Stimulated activated CD4-positive, alpha-beta T cell treated with anti-CD3 and anti-CD28 coated beads, TNF-alpha, amount 100 ng/mL, for 1 hour (primary cell): ENCODE data around the gene GALNT1.
"Not testable (repeated sequence)": the region's sequence is repeated elsewhere in the genome, so short reads cannot be mapped to it uniquely, and the experiment has no call there.

Experiments
- DNase-seq, 3 donors: peaks; one replicate each; pipeline ENCODE4 v3.0.0-alpha.2; 2020; ENCODE audit warnings: low read depth in 3 of 3, low spot score in 1 of 3

GALNT1 gene

DNA sequence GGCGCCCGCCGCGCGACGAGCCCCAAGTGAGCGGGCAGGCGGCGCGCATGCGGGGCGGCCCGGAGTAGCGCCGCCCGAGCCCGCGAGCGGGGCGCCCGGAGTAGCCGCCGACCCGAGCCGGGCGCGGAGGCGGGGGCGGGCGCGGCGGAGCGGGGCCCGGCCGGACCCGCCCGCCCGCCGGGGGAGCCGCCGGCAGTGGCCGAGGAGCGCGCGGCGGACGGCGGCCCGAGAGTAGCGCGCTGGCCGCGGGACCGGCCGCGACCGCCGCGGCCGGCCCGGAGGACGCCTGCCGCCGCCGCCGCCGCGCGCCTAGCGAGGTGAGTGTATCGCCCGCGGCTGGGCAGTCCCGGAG is at the start of gene GALNT1:
GALNT1 (plus strand) TSS at position 195 of the 352 bp plus-strand sequence. CDS start 72,923 bp downstream, outside the sequence.
- DNase-seq: no peak

DNA sequence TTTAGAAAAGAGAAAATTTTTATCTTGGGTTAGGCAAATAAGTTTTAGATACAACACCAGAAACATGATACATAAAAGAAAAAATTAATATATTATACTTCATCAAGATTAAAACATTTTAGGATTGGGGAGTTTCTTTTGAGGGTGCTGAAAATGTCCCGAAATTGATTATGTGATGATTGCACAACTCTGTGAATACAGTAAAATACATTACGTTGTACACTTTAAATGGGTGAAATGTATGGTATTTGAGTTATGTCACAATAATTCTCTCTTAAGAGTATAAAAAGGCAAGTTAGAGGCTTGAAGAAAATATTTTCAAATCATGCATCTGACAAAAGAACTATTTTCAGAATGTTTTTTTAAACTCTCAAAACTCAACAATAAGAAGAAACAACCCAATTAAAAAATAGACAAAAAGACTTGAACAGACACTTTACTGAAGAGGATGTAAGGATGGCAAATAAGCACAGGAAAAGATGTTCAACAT is 47.6 kb upstream of the GALNT1 start:
- DNase-seq: no peak

DNA sequence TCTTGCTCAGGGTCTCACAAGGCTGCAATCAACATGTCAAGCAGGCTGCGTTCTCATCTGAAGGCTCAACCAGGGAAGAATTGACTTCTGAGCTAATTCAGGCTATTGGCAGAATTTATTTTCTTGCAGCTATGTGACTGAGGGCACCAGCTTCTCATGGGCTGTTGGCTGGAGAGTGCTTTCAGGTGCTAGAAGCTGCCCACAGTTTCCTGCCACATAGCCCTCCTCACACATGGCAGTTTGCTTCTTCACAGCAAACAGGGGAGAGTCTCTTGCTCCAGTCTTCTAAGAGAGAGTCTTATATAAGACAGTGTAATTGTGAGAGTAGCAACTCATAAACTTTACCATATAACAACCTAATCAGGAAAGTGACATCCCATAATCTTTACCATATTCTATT is 46.2 kb upstream of the GALNT1 start:
- DNase-seq: no peak

DNA sequence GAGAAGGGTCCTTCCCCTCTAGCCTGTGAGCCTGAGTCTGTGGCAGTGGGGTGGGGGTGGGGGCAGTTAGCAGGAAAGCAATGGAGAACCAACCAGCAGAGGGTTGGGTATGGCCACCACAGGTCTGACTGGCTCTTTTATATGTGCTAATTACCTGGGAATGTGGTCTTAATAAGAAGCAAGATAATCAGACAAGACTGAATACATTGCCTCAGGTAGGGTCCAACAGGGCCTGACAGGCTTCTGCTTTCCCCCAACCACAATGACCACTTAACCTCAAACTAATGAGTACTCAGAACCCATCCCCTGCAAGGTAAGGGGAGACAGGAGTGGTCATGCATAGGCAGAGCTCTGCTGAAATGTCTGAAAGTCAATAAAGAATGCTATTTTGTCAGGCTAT is 39.2 kb upstream of the GALNT1 start:
- no peak for DNase-seq

DNA sequence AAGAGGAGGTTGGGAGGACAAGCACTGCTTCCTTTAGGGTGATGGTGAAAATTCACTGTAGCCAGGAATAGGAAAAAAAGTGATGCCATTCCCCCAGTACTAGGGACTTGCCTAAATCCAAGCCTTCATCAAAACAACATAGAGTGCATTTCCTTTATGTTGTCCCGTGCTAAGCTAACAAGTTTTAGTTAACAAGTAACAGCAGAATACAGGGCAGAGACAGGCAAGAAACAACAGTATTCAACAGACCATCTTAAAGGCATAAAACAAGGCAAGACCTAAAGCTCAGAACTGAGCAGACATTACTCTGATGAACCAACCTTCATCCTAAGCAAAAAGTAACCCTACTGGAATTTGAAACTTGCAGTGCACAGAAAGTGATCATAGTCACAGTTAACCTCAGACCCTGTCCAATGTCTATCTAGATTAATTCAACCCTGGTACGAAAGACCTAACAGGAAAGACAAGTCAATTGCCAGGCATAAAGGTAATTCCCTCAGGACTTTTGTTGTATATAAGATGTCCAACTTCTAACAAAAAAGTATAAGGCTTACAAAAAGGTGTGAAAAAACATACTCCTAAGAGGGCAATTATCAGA is 34.4 kb upstream of the GALNT1 start:
- no peak for DNase-seq

DNA sequence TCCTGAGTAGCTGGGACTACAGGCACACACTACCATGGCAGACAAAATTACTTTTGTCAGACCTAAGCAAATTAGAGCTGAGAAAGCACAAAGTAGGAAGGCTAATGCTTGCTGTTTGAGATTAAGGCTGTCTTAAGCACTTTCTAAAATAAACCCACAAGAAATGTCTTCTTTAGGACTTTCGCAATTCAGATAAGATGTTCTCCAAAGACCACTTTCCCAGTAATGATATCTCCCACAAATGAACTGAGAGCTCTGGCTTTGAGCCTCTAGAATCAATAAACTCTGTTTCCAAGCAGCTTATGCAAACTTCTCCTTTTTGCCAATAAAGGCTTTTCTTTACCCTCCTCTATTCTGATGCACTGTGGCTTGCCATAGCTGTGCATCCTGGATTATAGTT is 32.0 kb upstream of the GALNT1 start:
- no peak for DNase-seq

DNA sequence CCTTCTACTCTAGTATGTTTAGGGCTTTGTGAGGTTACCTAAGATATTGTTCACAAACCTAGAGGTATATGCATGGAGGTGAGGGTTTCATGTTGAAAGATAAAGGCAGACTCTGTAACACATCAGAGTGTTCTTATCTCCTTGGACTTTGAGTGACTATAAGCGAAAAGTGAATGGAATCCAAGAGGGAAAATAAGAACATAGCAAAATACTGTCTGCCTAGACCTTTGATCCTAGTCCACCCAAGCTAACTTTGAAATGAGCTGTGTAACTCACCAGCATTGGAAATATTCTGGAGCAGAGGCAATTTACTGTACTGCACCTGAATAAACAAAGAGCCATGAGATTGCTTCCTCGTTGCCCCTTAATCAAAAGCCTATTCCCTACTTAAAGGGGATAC is 28.2 kb upstream of the GALNT1 start:
- no peak for DNase-seq

DNA sequence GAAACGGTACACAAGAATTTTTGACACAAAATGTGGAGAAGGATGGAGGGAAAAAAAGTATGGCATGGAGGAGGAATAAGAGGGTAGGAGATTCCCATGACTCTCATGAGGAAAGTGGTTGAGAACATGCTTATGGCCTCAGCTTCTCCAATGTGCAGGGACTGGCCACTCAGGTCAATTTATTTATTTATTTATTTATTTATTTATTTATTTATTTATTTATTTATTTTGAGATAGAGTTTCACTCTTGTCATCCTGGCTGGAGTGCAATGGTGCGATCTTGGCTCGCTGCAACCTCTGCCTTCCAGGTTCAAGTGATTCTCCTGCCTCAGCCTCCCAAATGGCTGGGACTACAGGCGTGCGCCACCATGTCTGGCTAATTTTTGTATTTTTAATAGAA is 26.0 kb upstream of the GALNT1 start:
- DNase-seq: not testable (repeated sequence)

DNA sequence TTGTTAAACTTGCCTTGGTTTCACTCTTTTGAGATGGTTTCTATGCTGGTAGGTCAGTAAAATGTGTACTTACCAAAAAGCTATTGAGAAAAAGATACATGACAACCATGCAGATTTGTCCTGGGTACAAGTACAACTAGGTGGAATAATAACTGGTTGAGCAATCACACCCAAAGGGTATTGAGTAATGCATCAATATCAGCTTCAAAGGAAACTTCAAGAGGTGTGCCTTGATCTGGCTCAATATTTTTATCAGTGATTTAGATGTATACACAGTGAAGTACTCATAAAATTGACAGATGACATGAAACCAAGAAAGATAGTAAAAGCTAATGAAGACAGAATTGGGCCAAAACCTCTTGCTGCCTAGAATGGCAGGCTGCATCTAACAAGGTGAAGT is 21.7 kb upstream of the GALNT1 start:
- DNase-seq: no peak

DNA sequence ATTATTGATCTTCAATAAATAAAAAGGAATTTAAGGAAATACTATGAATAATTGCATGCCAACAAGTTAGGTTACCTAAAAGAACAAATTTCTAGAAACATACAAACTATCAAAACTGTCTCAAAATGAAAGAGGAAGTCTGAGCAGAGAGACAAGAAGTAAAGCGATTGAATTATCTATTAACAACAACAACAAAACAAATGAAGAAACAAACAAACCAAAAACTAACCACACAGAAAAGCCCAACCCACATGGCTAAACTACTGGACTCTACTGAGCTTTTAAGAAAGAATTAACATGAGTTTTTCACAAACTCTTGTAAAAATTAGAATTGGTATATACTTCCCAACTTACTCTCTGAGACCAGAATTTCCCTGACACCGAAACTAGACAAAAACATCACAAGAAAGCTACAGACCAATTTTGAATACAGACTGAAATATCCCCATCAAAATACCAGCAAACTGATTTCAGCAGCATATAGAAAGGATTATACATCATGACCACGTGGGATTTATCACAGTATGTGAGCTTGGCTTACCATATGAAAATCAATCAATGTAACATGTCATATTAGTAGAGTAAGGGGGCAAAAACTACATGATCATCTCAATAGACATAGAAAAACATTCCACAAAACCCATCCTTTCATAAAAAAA is 16.6 kb upstream of the GALNT1 start:
- no peak for DNase-seq

DNA sequence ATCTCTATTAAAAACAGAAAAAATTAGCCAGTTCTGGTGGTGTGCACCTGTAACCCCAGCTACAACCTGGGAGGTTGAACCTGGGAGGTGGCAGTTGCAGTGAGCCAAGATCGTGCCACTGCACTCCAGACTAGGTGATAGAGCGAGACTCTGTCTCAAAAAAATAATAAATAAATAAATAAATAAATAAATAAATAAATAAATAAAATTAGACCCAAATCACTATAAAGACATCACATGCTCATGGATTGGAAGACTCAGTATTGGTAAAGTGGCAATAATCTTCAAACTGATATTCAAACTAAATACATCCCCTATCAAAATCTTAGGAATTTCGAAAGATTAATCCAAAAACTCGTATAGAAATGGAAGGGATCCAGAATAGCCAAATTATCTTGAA is 15.5 kb upstream of the GALNT1 start:
- no peak for DNase-seq

DNA sequence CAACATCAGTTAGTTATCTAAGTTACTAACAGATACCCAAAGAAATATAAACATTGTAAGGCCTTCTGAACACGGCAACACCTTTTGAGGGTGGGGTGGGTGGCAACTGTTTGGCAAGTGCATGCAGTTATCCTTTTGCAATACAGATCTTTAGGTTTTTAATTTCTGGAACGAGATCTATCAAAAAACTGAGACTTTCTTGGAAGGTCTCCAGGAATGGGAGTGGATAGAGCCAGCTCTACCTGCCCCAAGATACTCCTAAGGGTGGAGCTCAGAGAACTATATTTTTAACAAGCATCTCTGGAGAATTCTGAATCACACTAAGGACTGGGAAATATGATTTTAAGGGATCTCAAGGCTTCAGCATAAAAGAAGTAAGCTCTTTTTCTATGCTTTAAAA is 11.4 kb upstream of the GALNT1 start:
- no peak for DNase-seq

DNA sequence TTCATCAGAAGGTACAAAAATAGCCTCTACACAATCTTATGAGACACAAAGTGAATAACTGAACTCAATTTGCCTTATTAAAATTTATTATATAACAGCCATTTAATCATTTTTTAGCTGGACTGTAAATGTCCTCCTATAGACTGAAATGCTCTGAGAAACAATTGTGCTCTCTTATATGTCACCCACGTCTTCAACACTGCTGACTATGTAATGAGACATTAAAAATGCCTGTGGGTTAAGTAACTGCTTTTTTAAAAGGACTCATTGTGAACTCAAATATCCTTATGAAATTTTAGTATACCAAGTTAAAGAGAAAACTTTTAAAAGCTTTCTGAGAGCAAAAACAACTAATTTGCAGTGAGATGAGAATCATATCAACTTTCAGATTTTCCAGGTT is 10.4 kb upstream of the GALNT1 start:
- DNase-seq: no peak

DNA sequence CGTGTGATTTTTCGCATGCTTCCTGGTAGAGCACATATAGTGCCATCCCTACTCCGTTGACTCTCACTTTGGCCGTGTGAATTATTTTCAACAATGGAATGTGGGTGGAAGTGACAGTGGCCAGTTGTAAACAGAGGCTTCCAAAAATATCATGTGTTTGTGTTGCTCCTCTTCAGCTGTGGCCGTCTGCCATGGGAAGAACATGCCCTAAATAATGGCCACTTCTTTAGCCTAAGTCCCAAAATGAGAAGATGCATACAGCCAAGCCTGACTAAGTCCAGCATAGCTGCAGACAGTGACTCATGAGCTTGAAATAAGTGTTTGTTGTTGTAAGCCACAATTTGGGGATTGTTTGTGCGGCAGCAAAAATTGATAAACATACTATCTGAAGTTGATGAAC is 8.9 kb upstream of the GALNT1 start:
- no peak for DNase-seq

DNA sequence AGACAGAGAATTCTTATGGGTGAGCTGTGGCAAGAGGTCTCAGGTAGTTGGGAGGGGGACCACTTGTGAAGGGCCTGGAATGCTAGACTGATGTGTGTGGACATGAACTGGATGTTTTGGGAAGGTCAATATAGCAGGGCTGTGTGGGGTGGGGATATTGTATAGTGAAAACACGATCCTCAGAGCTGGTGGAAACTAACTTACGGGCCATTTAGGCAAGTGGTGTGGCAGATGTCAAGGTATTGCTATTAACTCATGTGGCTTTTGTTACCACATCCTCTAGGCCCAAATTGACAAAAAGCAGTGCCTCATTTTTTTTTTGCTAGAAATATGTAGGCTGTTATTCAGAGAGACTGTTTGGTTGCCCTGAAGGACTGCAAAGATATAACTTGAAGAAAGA is 8.0 kb upstream of the GALNT1 start:
- no peak for DNase-seq

DNA sequence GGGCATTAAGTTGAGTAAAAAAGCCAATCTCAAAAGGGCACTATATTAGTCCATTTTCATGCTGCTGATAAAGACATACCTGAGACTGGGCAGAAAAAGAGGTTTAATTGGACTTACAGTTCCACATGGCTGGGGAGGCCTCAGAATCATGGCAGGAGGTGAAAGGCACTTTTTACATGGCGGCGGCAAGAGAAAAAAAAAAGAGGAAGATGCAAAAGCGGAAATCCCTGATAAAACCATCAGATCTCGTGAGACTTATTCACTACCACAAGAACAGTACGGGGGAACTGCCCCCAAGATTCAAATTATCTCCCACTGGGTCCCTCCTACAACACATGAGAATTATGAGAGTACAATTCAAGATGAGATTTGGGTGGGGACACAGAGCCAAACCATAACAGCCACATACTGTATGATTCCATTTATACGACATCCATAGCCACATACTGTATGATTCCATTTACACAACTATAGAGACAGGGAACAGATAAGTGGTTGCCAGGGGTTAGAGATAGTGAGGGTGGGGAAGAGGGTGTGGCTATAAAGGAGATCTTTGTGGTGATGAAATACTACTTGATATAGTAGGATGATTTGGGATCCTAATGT is 5.2 kb upstream of the GALNT1 start:
- not testable (repeated sequence) for DNase-seq

DNA sequence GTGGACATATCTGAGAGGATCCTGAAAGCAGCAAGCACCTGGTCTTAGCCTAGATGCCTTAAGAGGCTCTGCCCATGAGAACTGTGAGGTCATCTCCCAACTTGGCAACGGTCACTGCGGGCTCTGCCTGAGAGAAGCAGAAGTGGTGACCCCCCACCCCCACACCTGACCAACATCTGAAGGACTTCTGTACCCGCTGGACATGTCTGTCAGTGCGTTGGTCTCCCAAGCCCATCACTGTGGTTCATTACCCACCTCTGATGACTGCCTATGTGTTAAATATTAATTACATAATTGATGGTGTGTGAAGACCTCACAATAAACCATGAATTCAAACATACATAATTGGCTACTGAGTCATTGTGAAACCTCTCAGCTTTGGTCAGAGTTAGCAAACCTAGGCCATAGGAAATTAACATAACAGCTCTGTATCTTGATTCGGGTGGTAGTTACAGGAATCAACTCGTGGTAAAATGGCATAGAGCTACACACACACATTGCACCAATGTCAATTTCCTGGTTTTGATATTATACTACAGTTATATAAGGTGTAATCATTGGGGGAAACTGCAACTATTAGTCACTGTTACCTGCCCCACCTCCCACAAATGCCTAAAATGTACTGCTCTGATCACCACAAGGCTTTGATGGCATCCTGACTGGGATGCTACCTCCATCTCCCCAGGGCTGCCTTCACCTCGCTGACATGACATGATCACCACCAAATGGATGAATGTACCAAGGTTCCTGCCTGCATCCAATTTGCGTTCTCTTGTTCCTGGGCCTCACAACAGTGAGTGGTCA is 4.3 kb upstream of the GALNT1 start:
- DNase-seq: no peak

DNA sequence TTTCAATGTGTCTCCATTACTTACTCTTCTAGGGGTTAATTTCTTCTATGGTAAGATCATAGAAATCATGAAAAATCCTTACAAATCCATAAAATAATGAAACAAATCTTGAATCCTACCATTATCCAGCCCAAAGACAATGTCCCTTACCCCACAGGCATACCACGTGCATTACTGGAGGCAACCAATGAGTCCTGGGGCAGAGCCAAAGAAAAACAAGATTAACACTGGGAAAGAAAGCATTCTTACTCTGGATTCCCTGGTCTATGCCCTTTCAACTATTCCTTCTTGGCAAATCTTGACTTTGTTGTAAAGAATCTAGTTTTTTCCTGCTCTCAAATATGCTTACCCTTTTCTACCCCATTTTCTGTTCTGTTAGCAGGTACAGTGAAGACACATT is 3.1 kb upstream of the GALNT1 start:
- DNase-seq: no peak

DNA sequence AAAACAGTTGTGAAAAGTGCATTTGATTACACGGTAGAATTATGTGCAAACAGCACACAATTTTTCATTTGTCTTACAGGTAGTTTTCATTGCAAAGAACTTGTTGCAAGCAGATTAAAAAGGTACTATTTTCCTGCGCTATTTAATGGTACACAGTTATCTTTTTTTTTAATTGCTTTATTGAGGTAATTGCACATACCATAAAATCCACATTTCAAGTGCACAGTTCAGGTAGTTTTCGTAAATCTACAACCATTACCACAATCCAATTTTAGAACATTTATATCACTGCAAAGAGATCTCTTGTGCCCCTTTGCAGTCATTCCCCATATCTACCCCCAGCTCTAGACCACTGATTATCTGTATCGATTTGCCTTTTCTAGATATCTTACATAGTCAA is 2.6 kb upstream of the GALNT1 start:
- no peak for DNase-seq

DNA sequence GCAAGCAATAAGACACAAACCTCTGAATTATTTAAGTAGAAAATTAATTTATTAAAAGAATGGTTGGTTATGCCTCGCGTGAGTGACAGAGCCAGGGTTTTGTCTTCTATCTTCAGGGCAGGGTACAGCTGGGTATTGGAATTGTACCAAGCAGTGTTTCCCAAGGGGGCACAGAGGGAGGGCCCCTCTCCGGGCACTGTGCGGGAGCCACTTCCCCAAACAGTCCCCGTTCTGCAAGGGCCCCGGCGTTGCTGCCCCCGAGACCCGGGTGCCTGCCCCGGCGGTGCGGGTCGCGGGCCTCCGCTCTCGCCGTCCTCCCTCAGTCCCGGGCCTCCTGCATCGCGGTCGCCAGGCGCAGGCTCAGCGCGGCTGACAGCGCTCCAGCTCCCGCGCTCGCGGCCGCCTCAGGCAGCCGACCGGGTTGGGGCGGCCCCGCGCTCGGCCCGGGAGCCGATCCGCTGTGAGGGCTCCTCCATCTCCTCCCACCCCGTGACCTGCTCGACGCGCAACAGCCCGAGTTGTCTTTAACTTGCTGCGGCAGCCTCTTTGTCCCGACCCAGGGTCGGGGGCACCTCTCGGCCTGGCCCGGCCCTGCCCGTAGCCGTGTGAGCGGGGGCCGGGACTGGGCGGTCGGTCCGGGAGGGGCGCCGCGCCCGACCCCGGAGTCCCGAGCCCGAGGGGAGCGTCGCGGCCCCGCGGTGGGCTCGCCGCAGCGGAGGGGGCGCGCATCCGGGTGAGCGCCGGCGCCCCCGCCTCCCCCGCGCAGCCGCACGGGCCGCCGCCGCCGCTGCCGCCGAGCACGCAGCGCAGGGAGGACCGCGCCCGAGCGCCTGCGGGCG is 620 bp upstream of the GALNT1 start:
- DNase-seq: peak in 2 of 3 donors; percentile 9 to 33
